Medulla oblongata (tissue), 1 donor: ENCODE measurements around the gene MUC20.
"Not testable (repeated sequence)": the region's sequence is repeated elsewhere in the genome, so short reads cannot be mapped to it uniquely, and the experiment has no call there.

Source experiments
- DNase-seq: peaks from one replicate; pipeline ENCODE4 v3.0.0-alpha.2; 2015; ENCODE audit errors: extremely low spot score

Gene MUC20

GRCh38 chr3:195710126-195710905, 10.5 kb upstream of the MUC20 start:
- DNase-seq, result not testable (repeated sequence)

DNA sequence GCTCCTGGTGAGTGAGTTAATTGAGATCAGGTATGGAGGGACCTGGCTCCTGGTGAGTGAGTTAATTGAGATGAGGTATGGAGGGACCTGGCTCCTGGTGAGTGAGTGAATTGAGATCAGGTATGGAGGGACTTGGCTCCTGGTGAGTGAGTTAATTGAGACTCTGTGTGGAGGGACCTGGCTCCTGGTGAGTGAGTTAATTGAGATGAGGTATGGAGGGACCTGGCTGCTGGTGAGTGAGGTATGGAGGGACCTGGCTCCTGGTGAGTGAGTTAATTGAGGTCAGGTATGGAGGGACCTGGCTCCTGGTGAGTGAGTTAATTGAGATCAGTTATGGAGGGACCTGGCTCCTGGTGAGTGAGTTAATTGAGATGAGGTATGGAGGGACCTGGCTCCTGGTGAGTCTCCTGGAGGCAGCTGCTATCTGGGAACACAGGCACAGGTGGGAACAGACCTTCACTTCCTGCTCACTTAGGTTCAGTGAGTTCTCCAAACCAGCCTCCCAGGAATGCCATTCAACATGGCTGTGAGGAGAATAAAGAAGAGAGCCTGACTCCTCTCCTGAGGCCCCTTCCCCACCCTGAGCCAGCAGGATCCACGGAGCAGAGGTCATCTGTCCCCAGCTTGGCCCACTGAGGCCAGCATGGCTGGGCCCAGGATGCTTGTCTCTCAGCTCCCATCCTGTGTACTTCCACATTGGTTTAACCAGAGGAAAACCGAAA, 9.5 kb upstream of the MUC20 start:
- DNase-seq, result not testable (repeated sequence)

DNA sequence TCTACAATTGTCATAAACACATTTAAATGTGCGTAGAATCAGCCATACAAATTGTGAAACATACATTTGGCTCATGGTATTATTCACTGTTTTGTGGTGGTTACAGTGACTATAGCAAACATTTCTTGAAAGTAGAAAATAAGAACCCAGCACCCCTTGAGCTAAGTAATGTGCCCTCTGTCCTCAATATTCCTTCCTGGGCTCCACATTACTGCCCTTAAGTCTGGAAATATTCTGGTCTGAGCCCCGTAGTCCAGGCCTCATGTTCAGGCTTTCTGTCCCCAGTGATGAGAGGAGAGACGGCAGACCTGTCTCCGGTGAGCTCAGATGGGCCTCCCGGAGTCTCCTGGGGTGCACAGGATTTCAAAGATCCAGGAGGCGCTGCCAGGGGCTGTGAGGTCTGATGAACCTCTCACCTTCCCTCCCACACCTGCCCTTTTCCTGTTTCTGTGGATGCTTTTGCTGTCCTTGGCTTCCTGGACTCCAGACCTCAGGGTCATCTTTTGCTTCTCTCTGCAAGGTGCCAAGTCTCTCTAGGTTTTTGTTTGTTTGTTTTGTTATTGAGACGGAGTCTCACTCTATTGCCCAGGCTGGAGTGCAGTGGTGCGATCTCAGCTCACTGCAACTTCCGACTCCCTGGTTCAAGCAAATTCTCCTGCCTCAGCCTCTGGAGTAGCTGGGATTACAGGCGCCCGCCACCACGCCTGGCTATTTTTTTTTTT, 8.8 kb upstream of the MUC20 start:
- peak; percentile 7 for DNase-seq

DNA sequence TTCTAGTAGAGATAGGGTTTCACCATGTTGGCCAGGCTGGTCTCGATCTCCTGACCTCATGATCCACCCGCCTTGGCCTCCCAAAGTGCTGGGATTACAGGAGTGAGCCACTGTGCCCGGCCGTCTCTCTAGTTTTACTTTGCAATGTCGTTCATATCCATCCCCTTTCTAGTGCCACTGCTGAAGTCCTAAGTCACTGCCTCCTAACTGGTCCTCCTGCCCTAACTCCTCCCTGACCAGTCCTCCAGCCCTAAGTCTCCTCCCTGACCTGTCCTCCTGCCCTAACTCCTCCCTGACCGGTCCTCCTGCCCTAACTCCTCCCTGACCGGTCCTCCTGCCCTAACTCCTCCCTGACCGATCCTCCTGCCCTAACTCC, 8.3 kb upstream of the MUC20 start:
- DNase-seq, result not testable (repeated sequence)

DNA sequence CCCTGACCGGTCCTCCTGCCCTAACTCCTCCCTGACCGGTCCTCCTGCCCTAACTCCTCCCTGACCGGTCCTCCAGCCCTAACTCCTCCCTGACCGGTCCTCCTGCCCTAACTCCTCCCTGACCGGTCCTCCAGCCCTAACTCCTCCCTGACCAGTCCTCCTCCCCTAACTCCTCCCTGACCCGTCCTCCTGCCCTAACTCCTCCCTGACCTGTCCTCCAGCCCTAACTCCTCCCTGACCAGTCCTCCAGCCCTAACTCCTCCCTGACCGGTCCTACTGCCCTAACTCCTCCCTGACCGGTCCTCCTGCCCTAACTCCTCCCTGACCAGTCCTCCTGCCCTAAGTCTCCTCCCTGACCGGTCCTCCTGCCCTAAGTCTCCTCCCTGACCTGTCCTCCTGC, 7.6 kb upstream of the MUC20 start:
- not testable (repeated sequence) for DNase-seq

DNA sequence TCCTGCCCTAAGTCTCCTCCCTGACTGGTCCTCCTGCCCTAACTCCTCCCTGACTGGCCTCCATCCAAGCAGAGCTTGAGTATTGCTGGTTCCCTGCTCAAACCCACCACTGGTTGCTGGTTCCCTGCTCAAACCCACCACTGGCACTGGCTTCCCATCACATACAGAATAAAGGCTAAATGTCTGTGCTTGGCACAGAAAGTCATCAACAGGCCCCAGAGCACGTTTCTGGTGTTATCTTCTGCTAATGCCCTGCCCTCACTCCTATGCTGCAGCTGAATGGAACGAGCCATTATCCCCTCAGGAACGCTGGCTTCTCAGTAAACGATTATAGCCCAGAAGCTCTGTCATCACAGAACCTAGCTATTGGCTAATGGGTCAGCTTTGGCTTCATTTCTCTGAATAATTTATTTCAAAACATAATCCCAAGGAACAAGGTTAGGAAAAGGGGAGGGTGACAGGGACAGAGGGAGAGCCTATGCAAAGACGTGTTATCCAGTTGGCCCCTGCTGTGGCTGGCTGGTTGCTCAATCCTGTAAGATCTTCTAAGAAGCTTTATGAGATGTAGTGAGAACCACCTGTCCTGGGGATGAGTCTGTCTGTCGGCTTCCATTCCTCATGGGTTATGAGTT, 6.3 kb upstream of the MUC20 start:
- DNase-seq, result no peak

GRCh38 chr3:195715134-195715533, 5.6 kb upstream of the MUC20 start:
- no peak for DNase-seq

GRCh38 chr3:195715583-195716266, 5.1 kb upstream of the MUC20 start:
- DNase-seq, result peak; percentile 3

DNA sequence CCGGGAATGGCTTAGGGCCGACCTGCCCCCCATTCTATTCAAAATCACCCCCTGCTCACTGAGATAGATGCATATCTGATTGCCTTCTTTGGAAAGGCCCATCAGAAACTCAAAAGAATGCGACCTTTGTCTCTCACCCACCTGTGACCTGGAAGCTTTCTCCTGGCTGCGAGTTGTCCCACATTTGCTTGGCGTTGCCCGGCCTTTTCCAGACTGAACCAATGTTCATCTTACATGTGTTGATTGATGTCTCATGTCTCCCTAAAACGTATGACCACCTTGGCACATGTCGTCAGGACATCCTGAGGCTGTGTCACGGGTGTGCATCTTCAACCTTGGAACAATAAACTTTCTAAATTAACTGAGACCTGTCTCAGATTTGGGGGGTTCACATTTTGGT, 3.4 kb upstream of the MUC20 start:
- DNase-seq, result no peak

DNA sequence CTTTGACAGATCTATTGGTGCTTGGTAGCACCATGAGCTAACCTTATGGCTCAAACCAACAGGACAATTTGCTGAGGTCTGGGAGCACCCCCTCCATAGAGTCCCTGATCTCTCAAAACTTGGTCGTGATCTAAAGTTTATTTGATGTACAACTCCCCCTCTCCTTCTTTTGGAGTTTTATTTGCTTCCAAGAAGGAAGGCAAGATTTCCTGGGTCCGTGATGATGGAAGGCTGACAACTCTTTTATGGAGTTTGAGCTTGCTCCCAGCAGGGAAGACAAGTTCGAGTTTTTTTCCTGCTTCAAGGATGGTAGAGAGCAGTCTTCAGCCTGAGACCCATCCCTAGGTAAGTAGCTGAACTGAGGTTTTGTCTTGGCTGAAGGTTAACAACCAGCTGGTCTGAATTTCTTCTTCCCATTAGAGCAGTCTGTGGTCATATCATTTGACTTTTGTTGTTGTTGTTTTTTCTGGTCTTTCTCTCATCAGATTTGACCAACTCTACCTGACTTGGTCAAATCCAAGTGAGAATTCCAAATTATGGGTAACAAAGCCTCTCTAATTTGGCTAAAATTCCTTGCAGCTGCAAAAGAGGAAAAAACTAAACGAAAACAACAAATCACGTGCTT, 2.8 kb upstream of the MUC20 start:
- peak; percentile 7 for DNase-seq

DNA sequence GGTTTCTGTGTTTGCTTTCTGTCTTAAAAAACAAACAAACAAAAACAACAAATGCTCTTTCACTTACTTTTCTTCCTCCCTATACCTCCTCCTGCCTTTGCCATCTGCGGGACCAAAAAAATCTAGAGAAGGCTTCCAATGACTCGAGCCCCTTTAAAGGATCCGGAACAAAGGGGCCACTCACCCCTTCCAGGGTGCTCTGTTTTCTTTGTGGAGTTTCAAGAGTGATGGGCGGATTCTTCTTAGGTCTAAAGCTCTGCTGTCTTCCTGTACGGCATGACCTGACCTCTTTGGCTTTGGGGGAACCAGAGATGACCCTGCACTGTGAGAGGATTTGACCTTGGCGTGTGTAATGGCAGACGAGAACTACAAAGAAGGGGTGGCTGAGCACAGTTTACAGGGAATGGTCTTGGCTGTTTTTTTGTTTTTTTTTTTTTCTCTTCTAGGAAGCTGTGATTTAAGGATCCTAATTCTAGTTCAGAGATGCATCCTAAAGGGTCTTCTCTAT, 2.2 kb upstream of the MUC20 start:
- peak; percentile 7 for DNase-seq

DNA sequence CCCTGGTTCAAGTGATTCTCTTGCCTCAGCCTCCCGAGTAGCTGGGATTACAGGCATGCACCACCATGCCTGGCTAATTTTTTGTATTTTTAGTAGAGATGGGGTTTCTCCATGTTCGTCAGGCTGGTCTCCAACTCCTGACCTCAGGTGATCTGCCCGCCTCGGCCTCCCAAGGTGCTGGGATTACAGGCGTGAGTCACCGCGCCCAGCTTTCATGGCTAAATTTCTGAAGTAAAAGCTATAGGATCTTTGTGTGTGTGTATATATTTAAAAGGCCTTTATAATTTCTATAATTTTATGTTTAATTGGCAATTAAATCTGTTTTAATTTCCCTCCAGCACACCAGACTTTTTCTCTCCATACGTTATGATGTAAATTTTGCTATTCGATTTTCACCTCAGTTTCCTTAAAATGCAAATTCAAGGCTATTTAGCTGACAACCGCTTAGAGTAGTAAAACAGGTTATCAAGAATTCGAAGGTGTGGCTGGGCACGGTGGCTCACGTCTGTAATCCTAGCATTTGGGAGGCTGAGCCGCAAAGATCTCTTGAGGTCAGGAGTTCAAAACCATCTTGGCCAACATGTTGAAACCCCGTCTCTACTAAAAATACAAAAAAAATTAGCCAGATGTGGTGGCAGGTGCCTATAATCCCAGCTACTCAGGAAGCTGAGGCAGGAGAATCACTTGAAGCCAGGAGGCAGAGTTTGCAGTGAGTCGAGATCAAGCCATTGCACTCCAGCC, 1.1 kb upstream of the MUC20 start:
- DNase-seq, result not testable (repeated sequence)

GRCh38 chr3:195722139-195722995, 1.6 kb downstream of the MUC20 start:
- not testable (repeated sequence) for DNase-seq

GRCh38 chr3:195722996-195723345, 2.2 kb downstream of the MUC20 start:
- DNase-seq, result not testable (repeated sequence)

GRCh38 chr3:195724363-195724762, 3.6 kb downstream of the MUC20 start:
- not testable (repeated sequence) for DNase-seq

- not testable (repeated sequence) for DNase-seq
Measured at GRCh38 chr3:195725916-195726740, 5.3 kb downstream of the MUC20 start.

- no peak for DNase-seq
Measured at GRCh38 chr3:195727606-195728195, 6.9 kb downstream of the MUC20 start.

DNA sequence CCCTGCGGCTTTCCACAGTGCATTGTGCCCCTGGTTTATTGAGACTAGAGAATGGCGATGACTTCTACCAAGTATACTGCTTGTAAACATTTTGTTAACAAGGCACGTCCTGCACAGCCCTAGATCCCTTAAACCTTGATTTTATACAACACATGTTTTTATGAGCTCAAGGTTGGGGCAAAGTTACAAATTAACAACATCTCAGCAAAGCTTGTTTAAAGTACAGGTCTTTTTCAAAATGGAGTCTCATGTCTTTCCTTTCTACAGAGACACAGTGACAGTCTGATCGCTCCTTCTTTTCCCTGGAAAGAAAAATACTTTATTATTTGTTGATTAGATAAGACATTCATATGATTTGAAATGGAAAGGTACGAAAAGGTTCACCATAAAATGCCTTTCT, 8.0 kb downstream of the MUC20 start:
- not testable (repeated sequence) for DNase-seq
